Measurements from ENCODE around the gene TLE3.

Gene TLE3

GRCh38 chr15:70060993-70061305 is 36.8 kb downstream of the TLE3 start:
- DNase-seq, result no peak

GRCh38 chr15:70060214-70060992 is 37.3 kb downstream of the TLE3 start:
- DNase-seq, result no peak

GRCh38 chr15:70059476-70060213 is 38.1 kb downstream of the TLE3 start:
- no peak for DNase-seq

GRCh38 chr15:70058642-70059360 is 38.9 kb downstream of the TLE3 start:
- DNase-seq, result no peak

GRCh38 chr15:70057931-70058641 is 39.6 kb downstream of the TLE3 start:
- DNase-seq, result no peak

- no peak for DNase-seq
Observed at GRCh38 chr15:70056091-70056680, 41.5 kb downstream of the TLE3 start.

- DNase-seq, result no peak
Observed at GRCh38 chr15:70055601-70056051, 42.1 kb downstream of the TLE3 start.

GRCh38 chr15:70054884-70055387 is 42.8 kb downstream of the TLE3 start:
- DNase-seq, result no peak

GRCh38 chr15:70054366-70054765 is 43.4 kb downstream of the TLE3 start:
- DNase-seq, result no peak

GRCh38 chr15:70053716-70054229 is 43.9 kb downstream of the TLE3 start:
- no peak for DNase-seq

GRCh38 chr15:70053001-70053715 is 44.6 kb downstream of the TLE3 start:
- no peak for DNase-seq

- DNase-seq, result no peak
Observed at GRCh38 chr15:70051948-70052633, 45.6 kb downstream of the TLE3 start.

GRCh38 chr15:70050970-70051369 is 46.7 kb downstream of the TLE3 start:
- no peak for DNase-seq

GRCh38 chr15:70050441-70050840 is 47.3 kb downstream of the TLE3 start:
- no peak for DNase-seq

GRCh38 chr15:70049701-70050301 is 47.9 kb downstream of the TLE3 start:
- DNase-seq, result no peak

- no peak for DNase-seq
Observed at GRCh38 chr15:70048578-70049514, 48.9 kb downstream of the TLE3 start.

- DNase-seq, result no peak
Observed at GRCh38 chr15:70048198-70048565, 49.5 kb downstream of the TLE3 start.

GRCh38 chr15:70047386-70048197 is 50.1 kb downstream of the TLE3 start:
- no peak for DNase-seq

Data from SIG-M5 (cell line).